HG03354 (cell line): ENCODE measurements around the gene CTAGE6.
A peak's percentile ranks its signal among the peaks of the same experiment; 100 is the strongest.
"Not testable (repeated sequence)": the region's sequence is repeated elsewhere in the genome, so short reads cannot be mapped to it uniquely, and the experiment has no call there.

Experiments
- ATAC-seq: cut with Tn5 transposase; IDR thresholded peaks from one replicate; pipeline ENCODE4 v1.9.1; 2021; ENCODE audit warnings: mild to moderate bottlenecking; ENCODE audit not compliant: unreplicated experiment, poor library complexity, severe bottlenecking

The CTAGE6 gene, protein sequence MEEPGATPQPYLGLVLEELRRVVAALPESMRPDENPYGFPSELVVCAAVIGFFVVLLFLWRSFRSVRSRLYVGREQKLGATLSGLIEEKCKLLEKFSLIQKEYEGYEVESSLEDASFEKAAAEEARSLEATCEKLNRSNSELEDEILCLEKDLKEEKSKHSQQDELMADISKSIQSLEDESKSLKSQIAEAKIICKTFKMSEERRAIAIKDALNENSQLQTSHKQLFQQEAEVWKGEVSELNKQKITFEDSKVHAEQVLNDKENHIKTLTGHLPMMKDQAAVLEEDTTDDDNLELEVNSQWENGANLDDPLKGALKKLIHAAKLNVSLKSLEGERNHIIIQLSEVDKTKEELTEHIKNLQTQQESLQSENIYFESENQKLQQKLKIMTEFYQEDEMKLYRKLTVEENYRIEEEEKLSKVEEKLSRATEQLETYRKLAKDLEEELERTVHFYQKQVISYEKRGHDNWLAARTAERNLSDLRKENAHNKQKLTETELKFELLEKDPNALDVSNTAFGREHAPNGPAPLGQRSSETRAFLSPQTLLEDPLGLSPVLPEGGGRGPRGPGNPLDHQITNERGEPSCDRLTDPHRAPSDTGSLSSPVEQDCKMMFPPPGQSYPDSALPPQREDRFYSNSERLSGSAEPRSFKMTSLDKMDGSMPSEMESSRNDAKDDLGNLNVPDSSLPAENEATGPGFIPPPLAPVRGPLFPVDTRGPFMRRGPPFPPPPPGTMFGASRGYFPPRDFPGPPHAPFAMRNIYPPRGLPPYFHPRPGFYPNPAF

DNA sequence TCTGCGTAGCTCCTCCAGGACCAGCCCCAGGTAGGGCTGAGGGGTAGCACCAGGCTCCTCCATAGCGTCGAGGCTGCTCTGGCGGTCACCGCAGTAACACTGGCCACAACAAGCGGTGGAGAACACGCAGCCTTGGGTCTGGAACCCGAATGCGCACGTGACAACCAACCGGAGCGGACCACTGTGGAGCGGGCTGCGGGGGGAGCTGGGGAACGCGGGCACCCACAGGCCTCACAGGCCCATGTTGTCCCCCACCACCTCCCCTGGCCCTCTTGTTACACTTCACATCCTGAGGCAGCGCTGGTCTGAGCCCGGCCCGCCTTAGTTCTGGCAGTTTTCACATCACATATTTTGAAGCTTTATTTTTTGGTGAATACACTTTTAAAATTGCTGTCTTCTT is at the start of gene CTAGE6:
CTAGE6 (minus strand) TSS at position 101 of the 400 bp plus-strand sequence; CDS start at position 63, 38 bp downstream.
- not testable (repeated sequence) for ATAC-seq

DNA sequence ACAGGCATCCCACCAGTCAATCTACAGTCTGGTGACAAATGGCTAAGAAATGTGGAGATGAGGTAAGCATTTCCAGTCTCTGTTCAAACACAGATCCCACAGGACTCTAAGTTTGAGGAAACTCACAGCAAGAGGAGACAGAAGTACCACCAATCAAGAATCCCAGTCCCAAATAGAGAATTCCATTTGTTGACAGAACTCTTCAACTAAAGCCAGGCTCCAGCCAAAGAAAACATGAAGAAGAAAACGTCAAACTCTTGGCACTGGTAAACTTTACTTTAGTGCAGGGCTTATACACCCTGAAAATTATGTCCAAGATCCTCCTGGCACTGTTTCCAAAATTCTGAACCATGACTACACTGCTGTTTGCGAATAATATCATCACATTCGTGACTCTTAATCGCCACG is 49.2 kb upstream of the CTAGE6 start:
- not testable (repeated sequence) for ATAC-seq

DNA sequence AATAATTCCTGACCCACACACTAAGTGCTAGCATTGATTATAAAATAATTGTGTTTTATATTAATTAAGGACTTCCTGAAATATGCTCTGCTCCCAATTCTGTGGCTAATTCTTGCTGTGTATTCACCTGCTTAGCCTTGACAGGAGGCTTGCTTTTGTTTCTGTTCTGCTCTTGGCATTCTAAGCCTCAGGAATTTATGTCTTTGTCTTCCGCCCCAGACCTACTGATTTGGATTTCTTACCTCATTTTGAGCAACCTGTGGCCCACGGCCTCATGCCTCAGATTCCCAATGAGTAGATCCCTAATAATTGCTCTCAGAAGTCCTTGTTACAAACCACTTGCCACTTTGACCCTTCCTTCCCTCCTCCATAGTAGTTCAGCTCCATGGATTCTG is 40.4 kb upstream of the CTAGE6 start:
- ATAC-seq, result not testable (repeated sequence)

DNA sequence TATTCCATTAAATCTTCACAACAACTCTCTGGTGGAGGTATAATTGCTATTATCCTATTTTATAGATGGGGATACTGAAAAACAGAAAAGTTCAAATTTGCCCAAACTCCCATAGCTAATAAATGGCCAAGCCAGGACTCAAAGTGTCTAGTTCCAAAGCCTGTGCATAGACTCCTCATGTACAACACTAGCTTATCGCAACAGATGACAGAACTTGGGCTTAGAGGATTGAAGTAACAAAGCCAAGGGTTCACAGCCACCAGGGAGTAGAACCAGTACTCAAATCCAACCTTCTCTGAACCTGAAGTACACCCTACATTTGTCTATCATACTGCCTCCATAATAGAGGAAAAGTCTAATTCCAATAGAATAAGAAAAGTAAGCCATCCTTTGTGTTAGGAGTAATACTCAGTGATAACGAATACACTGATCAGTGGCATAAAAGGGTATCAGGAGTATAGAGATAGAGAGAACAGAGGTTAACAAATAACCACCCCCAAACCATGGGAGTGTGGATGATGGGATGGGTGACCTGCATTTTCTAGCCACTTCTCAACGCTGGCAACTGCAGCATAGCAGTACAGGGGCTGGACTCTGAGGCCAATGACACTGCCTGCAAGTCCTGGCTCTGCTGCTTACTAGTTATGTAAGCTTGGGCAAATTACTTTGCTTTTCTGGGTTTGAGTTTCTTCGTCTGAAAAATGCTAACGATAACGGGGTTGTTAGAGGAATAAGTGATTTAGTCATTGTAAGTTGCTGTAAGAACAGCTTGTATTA is 39.8 kb upstream of the CTAGE6 start:
- not testable (repeated sequence) for ATAC-seq

DNA sequence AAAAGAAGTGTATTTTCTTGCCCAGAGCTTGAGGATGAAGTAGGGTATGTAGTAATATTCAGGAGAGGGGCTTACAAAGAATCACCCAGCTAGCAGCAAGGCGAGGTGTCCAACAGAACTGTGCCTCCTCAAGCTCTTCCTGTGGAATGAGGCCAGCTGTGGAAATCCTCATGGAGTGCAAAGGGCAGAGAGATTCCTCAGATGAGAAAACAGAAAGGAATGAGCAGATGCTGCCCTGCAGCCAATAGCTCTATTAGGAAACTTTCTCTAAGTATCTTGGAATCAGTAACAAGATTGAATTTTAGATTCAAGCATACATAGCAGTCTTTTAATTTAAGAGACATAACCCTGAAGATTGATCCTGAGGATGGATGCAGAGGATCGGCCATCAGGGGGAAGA is 38.2 kb upstream of the CTAGE6 start:
- not testable (repeated sequence) for ATAC-seq

DNA sequence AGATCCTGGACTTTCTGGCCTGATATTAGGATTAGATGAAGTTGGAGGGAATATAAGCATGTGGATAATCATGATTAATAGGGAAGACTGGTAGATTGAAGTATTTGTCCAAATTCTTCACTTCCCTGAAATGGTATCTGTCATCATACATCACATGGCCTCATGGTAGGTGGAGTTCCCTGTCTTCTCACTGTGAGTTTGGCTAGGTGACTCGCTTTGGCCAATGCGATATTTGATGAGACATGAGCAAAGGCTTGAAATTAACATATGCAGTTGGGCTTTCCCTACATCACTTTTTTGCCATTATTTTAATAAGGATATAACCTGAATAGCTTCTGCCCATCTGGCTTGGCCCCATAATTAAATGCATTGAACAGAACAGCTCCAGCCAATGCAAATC is 35.1 kb upstream of the CTAGE6 start:
- ATAC-seq, result not testable (repeated sequence)

DNA sequence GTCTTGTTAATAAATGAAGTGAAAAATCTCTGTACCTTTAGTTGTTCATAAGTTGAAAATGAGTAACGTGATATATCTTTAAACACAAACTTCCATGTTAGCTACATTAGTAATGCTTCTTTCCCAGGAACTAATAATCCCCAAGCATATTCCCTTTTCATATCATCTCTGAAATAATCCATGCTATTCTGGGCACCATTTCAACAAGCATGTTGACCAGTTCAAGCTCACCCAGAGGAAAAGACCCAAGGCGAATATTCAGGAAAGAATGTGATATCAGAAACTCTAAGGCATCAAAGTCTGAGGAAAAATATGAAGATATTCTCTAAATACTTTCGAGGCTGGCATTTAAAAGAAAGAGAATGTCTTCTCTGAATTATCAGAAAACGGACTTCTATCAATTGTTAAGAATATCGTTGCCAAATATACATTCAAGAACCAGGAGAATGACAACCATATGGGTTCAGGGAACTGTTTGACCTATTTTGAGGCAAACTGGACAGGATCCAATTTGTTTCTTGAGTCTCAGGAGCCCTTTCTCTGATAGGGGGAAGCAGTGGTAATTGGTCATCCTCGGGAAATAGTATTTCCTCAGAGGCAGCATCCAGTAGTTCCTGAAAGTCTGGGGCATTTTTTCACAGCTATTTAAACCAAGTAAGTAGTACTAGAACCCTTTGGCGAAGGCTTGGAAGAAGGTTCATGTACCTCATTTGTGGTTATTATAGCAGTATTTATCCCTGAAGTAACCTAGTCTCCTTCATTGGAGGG is 28.1 kb upstream of the CTAGE6 start:
- not testable (repeated sequence) for ATAC-seq

DNA sequence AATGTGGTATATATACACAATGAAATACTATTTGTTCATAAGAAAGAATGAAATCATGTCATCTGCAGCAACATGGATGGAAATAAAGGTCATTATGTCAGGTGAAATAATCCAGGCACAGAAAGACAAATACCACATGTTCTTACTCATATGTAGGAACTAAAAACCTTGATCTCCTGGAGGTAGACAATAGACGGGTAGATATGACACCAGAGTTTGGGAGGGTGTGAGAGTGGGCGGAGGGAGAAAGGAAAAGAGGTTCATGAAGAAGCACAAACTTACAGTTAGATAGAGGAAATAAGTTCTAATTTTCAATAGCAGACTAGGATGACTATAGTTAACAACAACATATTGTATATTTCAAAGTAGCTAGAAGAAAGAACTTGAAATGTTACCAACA is 22.1 kb upstream of the CTAGE6 start:
- ATAC-seq, result not testable (repeated sequence)

DNA sequence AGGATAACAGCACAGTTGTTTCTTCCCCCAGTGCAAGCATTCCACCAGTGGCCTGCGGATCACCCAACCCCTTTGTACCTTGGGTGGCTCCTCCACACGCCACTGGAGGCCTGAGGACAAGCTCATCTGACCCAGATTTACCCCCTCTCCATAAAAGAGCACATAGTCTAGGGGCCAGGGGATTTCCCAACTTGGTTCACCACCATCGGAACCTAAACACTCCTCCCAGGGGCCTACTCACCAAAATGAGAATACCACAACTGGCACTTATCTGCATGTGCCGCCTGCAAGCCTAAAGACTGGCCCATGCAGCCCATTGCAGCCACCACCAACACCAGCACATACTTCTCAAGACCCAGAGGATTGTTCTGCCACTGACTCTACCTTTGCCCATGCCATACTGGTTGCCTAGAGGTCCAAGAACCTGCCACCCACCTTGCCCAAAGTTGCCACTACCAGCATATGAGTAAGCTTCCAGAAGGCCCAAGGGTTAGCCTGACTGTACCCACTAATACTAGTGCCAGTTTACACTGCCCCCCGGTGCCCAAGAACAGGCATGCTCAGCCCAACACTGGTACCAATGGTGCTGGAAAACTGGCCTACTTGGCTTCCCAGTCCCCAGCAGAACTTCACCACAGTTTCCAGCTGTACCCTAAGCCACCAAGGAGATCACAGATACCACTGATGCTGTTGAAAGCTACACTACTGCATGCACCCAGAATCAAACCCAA is 15.4 kb upstream of the CTAGE6 start:
- ATAC-seq, result not testable (repeated sequence)

DNA sequence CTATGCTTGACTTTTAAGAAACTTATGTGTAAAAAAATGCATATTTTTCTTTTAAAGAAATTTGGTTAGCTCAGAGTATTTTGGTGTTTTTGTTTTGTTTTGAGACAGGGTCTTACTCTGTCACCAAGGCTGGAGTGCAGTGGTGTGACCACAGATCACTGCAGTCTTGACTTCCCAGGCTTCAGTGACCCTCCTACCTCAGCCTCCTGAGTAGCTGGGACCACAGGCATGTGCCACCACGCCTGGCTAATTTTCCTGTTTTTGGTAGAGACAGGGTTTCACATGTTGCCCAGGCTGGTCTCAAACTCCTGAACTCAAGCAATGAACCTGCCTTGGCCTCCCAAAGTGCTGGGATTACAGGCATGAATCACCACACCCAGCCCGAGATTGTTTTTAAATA is 10.0 kb upstream of the CTAGE6 start:
- ATAC-seq, result not testable (repeated sequence)

DNA sequence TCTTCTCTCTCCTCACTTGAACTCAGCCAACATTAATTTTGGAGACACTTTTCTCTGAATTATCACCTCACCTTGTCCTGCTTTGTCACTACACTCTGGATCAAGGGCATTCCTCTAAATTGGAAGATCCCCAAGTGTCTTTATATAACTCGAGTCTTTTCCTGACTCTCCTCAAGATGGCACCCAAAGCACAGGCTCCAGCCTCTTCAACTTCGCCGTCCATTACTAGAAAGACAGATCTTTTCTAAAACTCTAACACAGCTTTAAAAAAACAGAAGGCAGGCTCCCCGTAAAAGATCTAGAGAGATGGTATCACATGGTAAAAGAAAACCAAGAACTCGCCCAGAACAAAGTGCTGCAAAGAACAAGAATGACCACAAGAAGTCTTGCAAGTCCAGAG is 8.2 kb upstream of the CTAGE6 start:
- not testable (repeated sequence) for ATAC-seq

DNA sequence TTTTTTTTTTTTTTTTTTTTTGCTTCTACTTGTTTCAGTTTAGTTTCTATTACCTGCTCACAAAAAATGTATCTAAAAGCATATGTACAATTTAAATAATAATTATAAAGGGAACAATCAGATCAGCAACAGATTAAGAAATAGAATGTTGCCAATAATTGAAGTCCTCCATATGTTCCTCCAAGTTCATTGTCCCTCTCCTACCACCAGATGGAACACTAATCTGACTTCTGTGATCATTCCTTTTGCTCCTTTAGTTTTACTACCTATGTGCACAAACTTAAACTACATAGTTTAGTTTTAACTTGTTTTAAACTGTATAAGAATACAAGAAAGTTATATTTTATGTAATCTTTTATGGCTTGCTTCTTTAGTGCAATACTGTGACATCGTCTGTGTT is 5.6 kb upstream of the CTAGE6 start:
- ATAC-seq, result not testable (repeated sequence)

DNA sequence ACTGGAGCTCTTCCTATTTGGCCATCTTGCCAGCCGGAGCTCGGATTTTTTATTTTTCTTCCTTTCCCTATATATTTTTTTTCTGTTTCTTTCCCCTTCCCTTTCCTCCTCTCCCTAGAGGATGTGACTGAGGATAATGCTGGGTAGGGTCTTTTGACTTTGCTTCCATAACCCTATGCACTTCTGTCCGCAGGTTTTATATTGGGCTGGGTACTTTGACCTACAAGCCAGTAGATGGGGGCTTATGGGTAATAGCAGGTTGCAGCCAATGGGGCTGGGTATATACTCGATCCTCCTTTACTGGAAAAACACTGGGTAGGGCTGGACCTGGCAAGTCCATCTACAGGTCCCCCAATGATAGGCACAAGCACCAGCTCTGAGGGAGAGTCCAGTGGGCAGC is 12.2 kb downstream of the CTAGE6 start:
- not testable (repeated sequence) for ATAC-seq

DNA sequence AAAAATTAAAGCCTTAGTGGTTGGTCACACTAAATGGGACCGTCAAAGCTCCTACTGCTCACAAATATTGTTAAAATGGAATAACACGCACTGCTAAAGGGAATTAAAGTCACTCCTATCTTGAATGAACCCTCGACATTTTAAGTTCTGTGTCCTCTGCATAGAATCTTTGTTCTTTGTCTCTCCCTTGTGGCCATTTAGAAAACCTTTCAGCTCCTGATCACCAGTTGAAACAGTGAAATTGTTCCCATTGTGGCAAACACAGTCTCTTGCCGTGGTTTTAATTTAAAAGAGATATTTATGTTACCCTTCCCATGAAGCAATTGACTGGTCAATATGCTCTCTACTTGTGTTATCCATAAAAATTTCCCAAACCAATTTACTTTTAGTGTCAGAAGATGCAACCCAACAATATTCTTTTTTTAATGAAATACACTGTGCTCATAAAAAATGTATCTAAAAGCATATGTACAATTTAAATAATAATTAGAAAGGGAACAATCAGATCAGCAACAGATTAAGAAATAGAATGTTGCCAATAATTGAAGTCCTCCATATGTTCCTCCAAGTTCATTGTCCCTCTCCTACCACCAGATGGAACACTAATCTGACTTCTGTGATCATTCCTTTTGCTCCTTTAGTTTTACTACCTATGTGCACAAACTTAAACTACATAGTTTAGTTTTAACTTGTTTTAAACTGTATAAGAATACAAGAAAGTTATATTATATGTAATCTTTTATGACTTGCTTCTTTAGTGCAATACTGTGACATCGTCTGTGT is 20.3 kb downstream of the CTAGE6 start:
- peak; percentile 82 for ATAC-seq

DNA sequence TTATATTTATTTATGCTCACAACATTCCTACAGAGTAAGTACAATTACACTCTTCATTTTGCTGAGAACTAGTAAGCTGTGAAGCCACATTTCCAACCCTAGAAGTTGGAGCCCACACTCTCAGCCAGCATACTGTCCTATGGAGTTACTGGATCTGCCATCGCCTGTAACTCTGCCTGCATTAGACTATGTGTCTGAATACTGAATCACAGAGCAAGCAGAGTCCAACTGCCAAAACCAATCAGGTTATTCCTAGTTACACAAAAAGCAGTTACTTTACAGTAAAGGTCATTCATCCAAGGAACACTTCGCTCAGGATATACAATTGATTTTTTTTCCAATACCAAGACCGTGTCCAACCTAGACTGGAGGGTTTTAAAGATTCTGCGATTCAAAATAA is 21.5 kb downstream of the CTAGE6 start:
- no peak for ATAC-seq

DNA sequence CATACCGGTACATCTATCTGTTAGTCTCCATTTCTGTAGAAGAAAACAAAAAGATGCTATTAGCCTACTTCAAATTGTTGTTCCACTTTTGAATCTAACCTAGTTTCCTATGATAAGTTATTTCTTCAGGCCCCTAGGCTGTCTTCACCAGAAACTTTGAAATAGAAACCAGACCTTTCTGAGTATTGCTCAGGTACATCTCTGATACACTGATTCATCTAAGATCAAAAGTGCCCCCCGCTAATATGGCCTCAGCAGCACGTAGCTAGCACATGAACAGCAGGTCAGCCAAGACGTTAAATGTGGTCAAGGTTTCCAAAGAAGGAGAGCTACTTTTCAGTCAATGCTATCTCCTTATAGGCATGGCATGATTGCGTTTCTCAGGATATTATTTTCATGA is 23.6 kb downstream of the CTAGE6 start:
- no peak for ATAC-seq

DNA sequence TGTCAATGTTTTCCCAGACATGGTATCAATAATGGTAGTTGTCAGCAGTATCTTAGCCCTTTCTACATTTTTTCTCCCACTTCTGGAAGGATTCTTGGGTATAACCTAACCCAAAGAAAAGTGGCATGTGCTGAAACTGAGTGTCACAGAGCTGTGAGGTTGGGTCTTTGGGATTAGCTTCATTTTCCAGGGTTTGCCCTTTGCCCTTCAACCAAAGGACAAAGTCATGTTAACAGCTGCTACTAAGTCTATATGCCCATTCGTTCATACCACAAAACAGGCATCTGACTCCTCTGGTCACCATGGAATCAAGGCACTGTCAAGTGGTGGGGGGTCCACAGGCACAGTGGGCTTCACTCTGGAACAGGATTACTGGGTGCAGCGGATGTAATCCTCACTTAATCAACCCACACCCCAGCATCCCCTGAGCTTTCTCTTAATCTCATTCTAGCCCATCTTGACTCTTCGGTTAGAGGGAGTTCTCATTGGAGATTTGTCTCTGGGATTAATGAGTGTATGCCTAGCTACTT is 29.1 kb downstream of the CTAGE6 start:
- ATAC-seq, result no peak

DNA sequence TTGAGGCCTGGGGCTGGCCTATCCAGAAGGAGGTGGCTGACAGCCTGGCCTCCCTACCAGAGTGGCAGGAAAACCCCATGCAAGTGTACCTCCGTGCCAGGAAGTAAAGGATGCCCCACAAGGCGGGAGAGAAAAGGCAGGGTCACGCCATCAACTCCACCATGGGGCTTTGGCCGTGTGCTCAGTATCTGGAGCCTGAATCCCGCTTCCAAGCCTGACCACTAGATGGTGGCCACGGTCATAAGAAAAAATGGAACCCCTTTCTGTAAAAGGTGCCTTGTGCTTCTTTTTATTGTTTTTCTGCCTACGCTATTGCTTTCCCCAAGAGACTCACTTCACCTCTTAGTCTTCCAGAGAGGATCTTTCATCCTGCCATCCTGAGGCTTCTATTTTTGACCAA is 29.9 kb downstream of the CTAGE6 start:
- peak; percentile 95 for ATAC-seq
